GM19025 (cell line): ENCODE measurements around the gene SDCBP2.

Source experiments
- ATAC-seq: cut with Tn5 transposase; IDR thresholded peaks from one replicate; pipeline ENCODE4 v1.9.1; 2021; ENCODE audit warnings: mild to moderate bottlenecking, low read depth, moderate library complexity; ENCODE audit not compliant: unreplicated experiment

Gene SDCBP2

DNA sequence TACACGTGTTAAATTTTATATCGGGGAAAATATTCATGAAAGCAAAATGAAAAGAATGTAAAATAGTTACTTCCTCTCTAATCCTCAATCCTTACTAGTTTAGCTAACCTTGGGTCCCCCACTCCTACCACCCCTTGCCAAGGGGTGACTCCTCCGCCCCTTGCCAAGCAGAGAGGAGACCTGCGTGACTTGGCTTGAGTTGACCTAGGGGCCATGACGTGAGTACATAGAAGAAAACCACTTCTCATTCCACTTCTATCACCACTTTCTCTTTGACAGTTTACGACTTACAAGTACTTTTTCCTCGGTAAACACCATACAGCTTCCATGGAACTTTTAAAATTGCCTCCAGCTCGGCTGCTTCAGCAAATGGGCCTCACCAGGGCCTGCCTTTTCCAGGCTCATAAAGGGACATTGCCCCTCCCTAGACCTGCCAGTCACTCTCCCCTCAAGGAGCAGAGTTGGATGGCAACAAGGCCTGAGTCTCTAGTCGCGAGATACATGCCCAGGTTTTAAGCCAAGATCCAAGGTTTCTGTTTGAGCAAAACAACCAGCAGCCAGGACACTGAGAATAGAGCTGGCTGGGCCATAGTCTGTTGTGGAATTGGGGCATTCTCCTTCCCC lies 29.9 kb downstream of the SDCBP2 start:
- ATAC-seq, result no peak

- ATAC-seq, result no peak
Observed at GRCh38 chr20:1298166-1298565, 30.8 kb downstream of the SDCBP2 start.

DNA sequence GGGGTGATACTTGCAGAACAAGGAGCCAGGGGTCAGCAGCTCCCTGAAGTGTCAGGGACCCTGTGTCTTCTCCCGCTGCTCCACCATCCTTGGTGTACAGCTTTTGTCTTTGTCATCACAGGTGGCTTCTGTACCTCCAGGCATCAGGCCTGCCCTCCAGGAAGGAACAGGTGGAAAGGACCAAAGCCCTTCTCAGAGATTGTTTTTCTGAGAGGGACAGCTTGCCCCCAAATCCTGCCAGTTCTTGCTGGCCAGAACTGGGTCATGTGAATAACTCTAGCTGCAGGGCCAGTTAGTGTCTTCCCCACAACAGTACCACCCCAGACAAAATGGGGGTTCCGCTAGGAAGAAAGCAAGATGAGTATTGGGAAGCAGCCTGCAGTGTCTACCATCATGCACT lies 31.5 kb downstream of the SDCBP2 start:
- no peak for ATAC-seq

- no peak for ATAC-seq
Observed at GRCh38 chr20:1296922-1297321, 32.0 kb downstream of the SDCBP2 start.

GRCh38 chr20:1296117-1296610 lies 32.8 kb downstream of the SDCBP2 start:
- ATAC-seq, result no peak

GRCh38 chr20:1295276-1295930 lies 33.5 kb downstream of the SDCBP2 start:
- no peak for ATAC-seq

DNA sequence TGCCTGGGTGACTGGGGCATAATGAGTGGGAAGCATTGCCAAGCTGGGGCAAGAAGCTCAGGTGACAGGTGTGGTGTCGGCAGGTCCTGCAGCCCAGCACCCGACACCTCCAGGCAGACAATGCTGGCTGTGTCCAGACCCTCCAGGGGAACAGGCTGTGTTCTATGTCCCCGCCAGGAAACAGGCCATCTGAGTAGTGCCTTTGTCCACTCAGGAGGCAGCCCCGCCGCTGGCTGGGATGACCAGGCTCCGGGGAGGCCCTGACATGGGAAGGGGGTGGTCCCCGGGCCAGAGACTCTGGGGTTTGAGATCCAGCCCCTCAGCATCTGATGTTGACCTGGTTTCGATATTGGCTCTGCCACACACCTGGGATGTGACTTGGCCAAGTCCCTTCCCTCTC lies 34.4 kb downstream of the SDCBP2 start:
- ATAC-seq, result no peak

- no peak for ATAC-seq
Observed at GRCh38 chr20:1293641-1294379, 35.1 kb downstream of the SDCBP2 start.

DNA sequence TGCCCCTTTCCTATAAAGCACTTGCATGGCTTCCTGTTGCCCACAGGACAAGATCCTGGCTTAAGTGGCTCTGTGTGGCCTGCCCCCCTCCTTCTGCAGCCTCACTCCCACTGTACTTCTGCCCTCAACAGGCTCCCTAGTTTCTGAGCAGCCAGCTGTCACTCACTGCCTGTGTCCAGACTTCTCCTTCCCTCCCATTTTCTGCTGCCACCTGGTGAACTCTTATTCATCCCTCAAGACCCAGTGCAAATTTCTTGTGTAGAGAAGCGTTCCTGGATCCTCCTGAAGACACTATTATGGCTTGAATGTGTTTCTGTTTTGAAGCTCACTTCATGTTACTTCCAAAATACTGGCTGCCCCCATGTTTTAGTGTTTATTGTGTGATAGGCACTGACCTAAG lies 36.3 kb downstream of the SDCBP2 start:
- ATAC-seq, result no peak

GRCh38 chr20:1291191-1291741 lies 37.7 kb downstream of the SDCBP2 start:
- ATAC-seq, result no peak

DNA sequence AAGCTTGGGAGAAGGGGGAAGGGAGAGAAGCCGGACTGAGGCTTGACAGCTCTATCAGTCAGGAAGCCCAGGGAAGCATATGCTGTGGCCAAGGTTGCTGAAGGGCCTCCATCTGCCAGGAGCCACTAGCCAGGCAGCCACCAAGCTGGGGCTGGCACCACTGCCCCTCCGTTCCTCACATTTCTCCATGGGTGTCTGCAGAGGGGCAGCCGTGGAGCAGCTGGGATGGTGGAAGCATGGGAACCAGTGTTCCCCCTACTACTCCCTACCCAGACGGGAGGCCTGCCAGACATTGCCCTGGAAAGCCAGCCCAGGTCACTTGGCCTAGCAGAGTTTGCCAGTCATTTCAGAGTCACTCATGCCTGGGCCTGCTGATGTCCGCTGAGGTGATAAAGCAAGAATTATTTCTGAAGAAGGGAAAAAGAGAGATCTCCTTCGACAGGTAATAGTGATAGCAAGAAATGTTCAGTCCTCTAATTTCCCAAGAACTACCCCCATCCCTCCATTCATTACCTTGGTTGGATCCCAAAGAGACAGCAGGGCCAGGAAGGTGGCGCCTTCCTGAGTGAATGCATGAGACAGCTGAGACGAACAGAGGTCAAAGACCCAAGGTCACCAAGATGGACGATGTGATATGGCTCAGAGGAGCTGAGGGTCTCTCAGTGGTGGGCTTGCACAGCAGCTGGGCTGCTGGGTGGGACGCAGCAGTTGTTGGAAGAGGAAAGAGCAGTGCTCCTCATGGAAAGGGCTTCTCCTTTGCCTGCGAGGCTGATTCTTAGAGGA lies 41.0 kb downstream of the SDCBP2 start:
- no peak for ATAC-seq

DNA sequence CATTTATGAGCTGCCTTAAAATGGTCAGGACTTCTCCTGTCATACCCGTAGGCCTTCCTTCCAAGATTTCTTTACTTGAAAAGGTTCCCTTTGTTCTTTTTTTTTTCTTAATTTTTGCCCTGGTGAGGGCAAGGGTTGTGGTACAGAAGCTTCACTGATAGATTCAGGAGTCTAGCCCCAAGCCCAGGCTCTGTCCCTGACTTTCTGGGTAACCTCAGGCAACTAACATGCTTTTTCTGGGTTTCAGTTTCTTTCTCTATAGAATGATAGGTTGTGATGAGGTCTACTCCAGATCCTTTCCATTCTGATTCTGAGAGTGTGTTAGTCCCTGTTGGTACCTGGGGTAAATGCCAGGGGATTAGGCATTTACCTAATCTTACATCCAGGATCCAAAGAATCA lies 41.6 kb downstream of the SDCBP2 start:
- ATAC-seq, result no peak

DNA sequence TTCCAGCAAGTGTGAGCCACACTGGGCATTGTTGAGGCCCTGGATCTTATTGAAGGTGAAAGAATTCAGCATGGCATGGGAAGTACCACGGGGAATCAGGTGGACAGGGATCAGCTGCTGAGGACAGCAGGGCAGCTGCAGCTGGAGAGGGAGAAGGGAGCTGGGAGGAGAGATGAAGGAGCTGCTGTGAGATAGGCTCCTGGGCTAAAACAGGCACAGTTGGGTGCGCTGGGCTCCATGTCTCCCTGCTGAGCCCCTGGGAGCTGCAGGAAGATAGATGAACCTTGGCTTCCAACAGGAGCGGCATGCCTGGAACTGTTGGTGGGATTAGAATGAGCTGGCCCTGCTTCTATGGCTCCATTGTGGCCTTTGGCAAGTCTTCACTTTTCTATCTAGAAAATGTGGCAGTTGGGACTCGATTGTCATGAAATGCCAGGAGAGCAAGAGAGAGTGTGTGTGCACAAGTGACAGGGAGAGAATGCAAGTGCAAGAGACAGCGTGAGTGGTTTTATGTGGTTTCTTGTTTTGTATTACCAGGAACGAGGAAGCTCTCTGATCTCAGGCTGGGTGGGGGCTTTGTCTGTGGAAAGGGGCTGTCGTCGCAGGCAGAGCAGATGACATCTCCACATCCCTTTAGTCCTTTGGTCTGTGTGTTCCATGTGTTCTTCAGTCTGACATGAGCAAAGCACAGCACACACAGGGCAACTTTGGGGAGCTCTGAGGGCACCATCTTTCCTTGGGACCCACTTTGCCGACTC lies 42.5 kb downstream of the SDCBP2 start:
- ATAC-seq, result no peak

- no peak for ATAC-seq
Observed at GRCh38 chr20:1283522-1284510, 45.1 kb downstream of the SDCBP2 start.

- no peak for ATAC-seq
Observed at GRCh38 chr20:1282966-1283365, 46.0 kb downstream of the SDCBP2 start.

GRCh38 chr20:1281279-1282057 lies 47.5 kb downstream of the SDCBP2 start:
- no peak for ATAC-seq

DNA sequence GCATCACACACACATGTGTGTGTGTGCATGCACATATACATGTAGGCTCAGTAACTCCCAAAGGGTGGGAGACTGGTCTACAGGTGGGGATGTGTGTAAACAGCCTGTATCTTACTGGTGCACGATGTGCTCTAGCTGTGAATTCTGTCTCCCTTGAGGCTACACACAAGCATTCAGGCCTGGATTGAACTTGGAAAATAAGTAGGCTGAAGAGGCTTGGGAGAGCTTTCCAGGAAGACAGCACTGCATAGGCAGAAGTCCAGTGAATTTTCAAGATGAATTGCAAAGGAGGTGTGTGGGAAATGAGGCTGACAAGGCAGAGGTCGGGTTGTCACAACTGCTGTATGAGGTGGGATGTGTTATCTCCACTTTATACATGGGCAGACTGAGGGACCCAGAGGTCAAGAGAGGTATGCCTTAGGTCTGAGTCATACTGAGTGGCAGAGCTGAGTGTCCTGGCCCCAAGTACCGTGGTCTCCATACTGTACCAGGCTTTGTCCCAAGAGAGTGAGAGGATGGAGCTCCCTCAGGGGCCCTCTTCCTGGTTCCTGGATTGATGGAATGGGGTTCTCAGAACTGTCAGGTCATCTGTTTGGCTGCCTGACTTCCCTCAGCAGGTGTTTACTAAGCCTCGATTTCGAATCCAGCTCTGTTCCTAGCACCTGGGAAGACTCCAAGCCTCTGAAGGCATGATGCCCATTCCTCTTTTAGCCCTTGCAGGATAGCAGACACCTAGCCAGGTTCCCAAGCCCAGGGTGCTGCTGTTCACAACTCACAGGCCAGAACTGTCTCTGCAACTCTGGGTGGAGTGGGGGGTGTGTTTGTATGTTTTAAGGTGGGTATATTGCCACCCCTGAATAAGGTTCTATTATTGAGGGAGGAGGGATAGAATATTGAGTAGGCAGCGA lies 48.5 kb downstream of the SDCBP2 start:
- ATAC-seq, result no peak
